22Rv1 (cell line): Measurements from ENCODE around the gene PWWP2B.
"Not testable (repeated sequence)": the region's sequence is repeated elsewhere in the genome, so short reads cannot be mapped to it uniquely, and the experiment has no call there.

Experiments
- H3K27ac ChIP-seq: fragments of 450-650 bp; 2 replicates; pipeline ENCODE4 v1.5.1; 2017
- CTCF ChIP-seq: fragments of 450-650 bp; IDR thresholded peaks from 2 replicates; pipeline ENCODE4 v1.5.1; 2017; ENCODE audit warnings: mild to moderate bottlenecking
- ZFX ChIP-seq: fragments of 450-650 bp; IDR thresholded peaks from 2 replicates; pipeline ENCODE4 v1.6.1; 2017; ENCODE audit warnings: antibody characterized with exemption, borderline replicate concordance

The PWWP2B gene

GRCh38 chr10:132430861-132431271, 33.9 kb downstream of the PWWP2B start:
- no peak for TF ChIP-seq ZFX
- TF ChIP-seq CTCF: no peak
- H3K27ac ChIP-seq: no peak overlapping the region

GRCh38 chr10:132431537-132432175, 34.7 kb downstream of the PWWP2B start:
- TF ChIP-seq CTCF (no peak), ZFX (no peak)
- no peak overlapping the region for H3K27ac ChIP-seq

- no peak overlapping the region for H3K27ac ChIP-seq
- TF ChIP-seq CTCF (no peak), ZFX (no peak)
Observed at GRCh38 chr10:132432176-132432540, 35.2 kb downstream of the PWWP2B start.

- peak overlapping the region; percentile 58 for H3K27ac ChIP-seq
- TF ChIP-seq CTCF: no peak
- no peak for TF ChIP-seq ZFX
Observed at GRCh38 chr10:132433671-132434340, 36.8 kb downstream of the PWWP2B start.

GRCh38 chr10:132434405-132435005, 37.5 kb downstream of the PWWP2B start:
- TF ChIP-seq ZFX (no peak), CTCF (no peak)
- peak overlapping the region; percentile 58 for H3K27ac ChIP-seq

GRCh38 chr10:132435320-132435719, 38.3 kb downstream of the PWWP2B start:
- not testable (repeated sequence) for H3K27ac ChIP-seq

- not testable (repeated sequence) for H3K27ac ChIP-seq
Observed at GRCh38 chr10:132436096-132436495, 39.1 kb downstream of the PWWP2B start.

- no peak for TF ChIP-seq CTCF
- TF ChIP-seq ZFX: no peak
- H3K27ac ChIP-seq: no peak overlapping the region
Observed at GRCh38 chr10:132436861-132437410, 39.9 kb downstream of the PWWP2B start.
